PC-3 (cell line): ENCODE measurements around the gene AHCYL2.

Experiments used
- EZH2 ChIP-seq: fragments of 300-600 bp; sonication (generic); IDR thresholded peaks from one replicate; pipeline ENCODE4 v1.6.1; 2017; ENCODE audit warnings: antibody characterized with exemption, mild to moderate bottlenecking, low read length; ENCODE audit not compliant: unreplicated experiment
- TF ChIP-seq, protein P1 (sequence below): fragments of 300-600 bp; sonication (generic); conservative IDR thresholded peaks from 2 replicates; pipeline ENCODE4 v1.5.1; 2017; ENCODE audit warnings: antibody characterized with exemption, low read depth, mild to moderate bottlenecking, low read length

DNA sequence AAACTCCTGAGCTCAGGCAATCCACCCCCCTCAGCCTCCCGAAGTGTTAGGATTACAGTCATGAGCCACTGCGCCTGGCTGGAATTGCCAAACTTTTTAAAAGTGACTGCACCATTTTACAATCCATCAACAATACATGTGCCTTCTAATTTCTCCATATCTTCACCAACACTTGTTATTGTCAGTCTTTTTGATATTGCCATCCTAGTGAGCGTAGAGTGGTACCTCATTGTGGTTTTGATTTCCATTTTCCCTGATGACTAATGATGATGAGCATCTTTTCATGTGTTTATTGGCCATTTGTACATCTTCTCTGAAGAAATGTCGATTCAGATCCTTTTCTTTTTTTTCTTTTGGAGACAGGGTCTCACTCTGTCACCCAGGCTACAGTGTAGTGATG is 187.7 kb downstream of the AHCYL2 start:
- TF ChIP-seq, protein P1, sequence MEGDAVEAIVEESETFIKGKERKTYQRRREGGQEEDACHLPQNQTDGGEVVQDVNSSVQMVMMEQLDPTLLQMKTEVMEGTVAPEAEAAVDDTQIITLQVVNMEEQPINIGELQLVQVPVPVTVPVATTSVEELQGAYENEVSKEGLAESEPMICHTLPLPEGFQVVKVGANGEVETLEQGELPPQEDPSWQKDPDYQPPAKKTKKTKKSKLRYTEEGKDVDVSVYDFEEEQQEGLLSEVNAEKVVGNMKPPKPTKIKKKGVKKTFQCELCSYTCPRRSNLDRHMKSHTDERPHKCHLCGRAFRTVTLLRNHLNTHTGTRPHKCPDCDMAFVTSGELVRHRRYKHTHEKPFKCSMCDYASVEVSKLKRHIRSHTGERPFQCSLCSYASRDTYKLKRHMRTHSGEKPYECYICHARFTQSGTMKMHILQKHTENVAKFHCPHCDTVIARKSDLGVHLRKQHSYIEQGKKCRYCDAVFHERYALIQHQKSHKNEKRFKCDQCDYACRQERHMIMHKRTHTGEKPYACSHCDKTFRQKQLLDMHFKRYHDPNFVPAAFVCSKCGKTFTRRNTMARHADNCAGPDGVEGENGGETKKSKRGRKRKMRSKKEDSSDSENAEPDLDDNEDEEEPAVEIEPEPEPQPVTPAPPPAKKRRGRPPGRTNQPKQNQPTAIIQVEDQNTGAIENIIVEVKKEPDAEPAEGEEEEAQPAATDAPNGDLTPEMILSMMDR: no peak
- TF ChIP-seq EZH2: no peak
